GM12872 (cell line): ENCODE data around the gene MYRF.

Experiments used
- CTCF ChIP-seq: IDR thresholded peaks from 3 replicates; pipeline ENCODE4 v1.5.1; 2011; ENCODE audit warnings: low read depth, mild to moderate bottlenecking, low read length, moderate library complexity; ENCODE audit not compliant: insufficient read depth

MYRF gene

GRCh38 chr11:61816736-61817455 lies 64.5 kb downstream of the MYRF start, which contains the start of gene FADS1:
Gene FADS1 (minus strand): TSS chr11:61817003. CDS start chr11:61816929, 74 bp downstream.
- peak; percentile 65 for TF ChIP-seq CTCF

GRCh38 chr11:61817471-61818202 lies 65.2 kb downstream of the MYRF start:
- TF ChIP-seq CTCF: no peak

GRCh38 chr11:61820174-61820573 lies 67.7 kb downstream of the MYRF start:
- no peak for TF ChIP-seq CTCF

GRCh38 chr11:61826930-61827570 lies 74.6 kb downstream of the MYRF start:
- TF ChIP-seq CTCF: no peak

- TF ChIP-seq CTCF: 0 out of 3 replicates have a peak, but pooled peaks have one; percentile 21
Measured at GRCh38 chr11:61827571-61828378, 75.3 kb downstream of the MYRF start, which contains the start of gene FADS2. Gene FADS2 (plus strand): TSS chr11:61828300. CDS start chr11:61828391, 91 bp downstream.

GRCh38 chr11:61828379-61828628 lies 75.9 kb downstream of the MYRF start:
- TF ChIP-seq CTCF: no peak
